GM23338 (cell line): ENCODE data around the gene NIT1. TPM values are rescaled to one million over a fixed set of nuclear protein-coding genes. Genes with fewer than 3 reads are reported as not detected.

Source experiments
- ATAC-seq: fragments of 200-7000 bp; cut with Tn5 transposase; 3 replicates; pipeline ENCODE4 v1.9.1; 2020
- DNase-seq: peaks from one replicate; pipeline ENCODE4 v3.0.0-alpha.2; 2015; ENCODE audit warnings: low spot score
- H2AFZ ChIP-seq: fragments of 200-600 bp; sonication (generic); 2 replicates; pipeline ENCODE4 v1.8.0; 2016; ENCODE audit warnings: antibody characterized with exemption, mild to moderate bottlenecking, moderate library complexity
- H3F3A ChIP-seq: fragments of 200-600 bp; sonication (generic); replicated peaks from 2 replicates; pipeline ENCODE4 v1.8.0; 2017; ENCODE audit warnings: antibody characterized with exemption, mixed run types, low read depth
- H3K27ac ChIP-seq: fragments of 200-600 bp; sonication (generic); 2 replicates; pipeline ENCODE4 v1.6.1; 2016; ENCODE audit warnings: low read depth
- H3K27me3 ChIP-seq: fragments of 200-600 bp; sonication (generic); 2 replicates; pipeline ENCODE4 v1.8.0; 2016; ENCODE audit warnings: mild to moderate bottlenecking, mixed run types, moderate library complexity; ENCODE audit not compliant: insufficient read depth
- H3K36me3 ChIP-seq: fragments of 200-600 bp; sonication (generic); 2 replicates; pipeline ENCODE4 v1.8.0; 2016; ENCODE audit warnings: mild to moderate bottlenecking; ENCODE audit not compliant: insufficient read depth
- H3K4me1 ChIP-seq: fragments of 200-600 bp; sonication (generic); 2 replicates; pipeline ENCODE4 v1.8.0; 2016; ENCODE audit warnings: mild to moderate bottlenecking, moderate library complexity; ENCODE audit not compliant: insufficient read depth
- H3K4me2 ChIP-seq: fragments of 200-600 bp; sonication (generic); 2 replicates; pipeline ENCODE4 v1.7.1; 2017; ENCODE audit warnings: mixed run types
- H3K4me3 ChIP-seq: fragments of 200-600 bp; sonication (generic); 2 replicates; pipeline ENCODE4 v1.6.1; 2016; ENCODE audit warnings: mixed run types
- H3K79me2 ChIP-seq: fragments of 200-600 bp; sonication (generic); replicated peaks from 2 replicates; pipeline ENCODE4 v1.8.0; 2017; ENCODE audit warnings: mild to moderate bottlenecking; ENCODE audit not compliant: insufficient read depth
- H3K9me2 ChIP-seq: fragments of 200-600 bp; sonication (generic); 2 replicates; pipeline ENCODE4 v1.8.0; 2017; ENCODE audit not compliant: insufficient read depth
- H4K20me1 ChIP-seq: fragments of 200-600 bp; sonication (generic); replicated peaks from 2 replicates; pipeline ENCODE4 v1.8.0; 2017; ENCODE audit warnings: mild to moderate bottlenecking; ENCODE audit not compliant: insufficient read depth
- H3K27ac Mint-ChIP-seq: 2 replicates; pipeline ENCODE4 v1.8.0; 2020; ENCODE audit warnings: inconsistent platforms, mild to moderate bottlenecking, moderate library complexity, mixed read lengths
- H3K27me3 Mint-ChIP-seq: 3 replicates; pipeline ENCODE4 v1.8.0; 2022; ENCODE audit warnings: low read depth, mild to moderate bottlenecking, moderate library complexity, mixed read lengths, inconsistent platforms; ENCODE audit not compliant: insufficient read depth, poor library complexity
- H3K36me3 Mint-ChIP-seq: 3 replicates; pipeline ENCODE4 v1.8.0; 2021; ENCODE audit warnings: low read depth, mild to moderate bottlenecking, inconsistent platforms, moderate library complexity, mixed read lengths
- H3K4me1 Mint-ChIP-seq: 3 replicates; pipeline ENCODE4 v1.8.0; 2020; ENCODE audit warnings: mild to moderate bottlenecking, inconsistent platforms, mixed read lengths
- H3K4me3 Mint-ChIP-seq: 3 replicates; pipeline ENCODE4 v1.8.0; 2021; ENCODE audit warnings: moderate library complexity, mild to moderate bottlenecking, inconsistent platforms, mixed read lengths
- H3K9me3 Mint-ChIP-seq: 3 replicates; pipeline ENCODE4 v1.8.0; 2020; ENCODE audit warnings: moderate library complexity, mild to moderate bottlenecking, inconsistent platforms, mixed read lengths
- CREB1 ChIP-seq: fragments of 250-450 bp; sonication (Bioruptor Pico); IDR thresholded peaks from 2 replicates; pipeline ENCODE4 v1.5.0; 2020; ENCODE audit warnings: low read depth, mild to moderate bottlenecking, moderate library complexity
- CTCF ChIP-seq, 2 experiments: fragments of 200-600 bp in 1 of 2; sonication (generic) in 1 of 2; conservative IDR thresholded peaks; 2 replicates each; pipeline versions ENCODE4 v1.5.1 to v1.6.1; 2016 to 2017; ENCODE audit warnings: antibody characterized with exemption in 2 of 2, low read depth in 2 of 2, mild to moderate bottlenecking in 2 of 2, moderate library complexity in 1 of 2
- ETS1 ChIP-seq: IDR thresholded peaks from 2 replicates; pipeline ENCODE4 v1.6.1; 2016; ENCODE audit warnings: antibody characterized with exemption
- EZH2 ChIP-seq: fragments of 200-600 bp; sonication (generic); IDR thresholded peaks from one replicate; pipeline ENCODE4 v1.8.0; 2017; ENCODE audit warnings: antibody characterized with exemption, mild to moderate bottlenecking, low read depth; ENCODE audit not compliant: unreplicated experiment
- EZH2phosphoT487 ChIP-seq: fragments of 200-600 bp; sonication (generic); IDR thresholded peaks from one replicate; pipeline ENCODE4 v1.8.1; 2018; ENCODE audit warnings: antibody characterized with exemption; ENCODE audit not compliant: unreplicated experiment
- JUNB ChIP-seq: IDR thresholded peaks from one replicate; pipeline ENCODE4 v1.6.1; 2016; ENCODE audit warnings: antibody characterized with exemption; ENCODE audit not compliant: unreplicated experiment
- NANOG ChIP-seq: IDR thresholded peaks from 2 replicates; pipeline ENCODE4 v1.6.1; 2016; ENCODE audit warnings: antibody characterized with exemption, borderline replicate concordance
- POLR2AphosphoS5 ChIP-seq: IDR thresholded peaks from 2 replicates; pipeline ENCODE4 v1.6.1; 2016; ENCODE audit warnings: antibody characterized with exemption, low read depth
- REST ChIP-seq: IDR thresholded peaks from one replicate; pipeline ENCODE4 v1.6.1; 2018; ENCODE audit warnings: antibody characterized with exemption; ENCODE audit not compliant: unreplicated experiment
- STAT1 ChIP-seq: IDR thresholded peaks from one replicate; pipeline ENCODE4 v1.6.1; 2016; ENCODE audit warnings: antibody characterized with exemption; ENCODE audit not compliant: unreplicated experiment
- ZNF114 ChIP-seq: fragments of 250-450 bp; sonication (Bioruptor Pico); IDR thresholded peaks from 2 replicates; pipeline ENCODE4 v1.5.0; 2020; ENCODE audit warnings: mild to moderate bottlenecking, moderate library complexity
- ZNF331 ChIP-seq: fragments of 250-450 bp; sonication (Bioruptor Pico); IDR thresholded peaks from 2 replicates; pipeline ENCODE4 v1.5.0; 2020; ENCODE audit warnings: low read depth, mild to moderate bottlenecking, moderate library complexity
- ZNF462 ChIP-seq: fragments of 250-450 bp; sonication (Bioruptor Pico); IDR thresholded peaks from 2 replicates; pipeline ENCODE4 v1.5.0; 2020; ENCODE audit warnings: mild to moderate bottlenecking, moderate library complexity
- polyA plus RNA-seq: library from polyadenylated mRNA; unstranded; fragments of >200 nt; fragmentation: Nextera tagmentation; extraction: Ambion mirVana; gene quantifications from 2 replicates; pipeline ENCODE4 v1.2.1, GENCODE V29; 2016
- total RNA-seq: library from RNA; depleted of rRNA; stranded (reverse); fragments of >200 nt; shearing (Covaris generic); gene quantifications from 2 replicates; pipeline ENCODE4 v1.2.3, GENCODE V29; 2014

The NIT1 gene
- total and polyA plus RNA-seq, 2 experiments from 2014 or later: 35.9 to 43.0 TPM

- TF ChIP-seq REST: no peak
- no peak for TF ChIP-seq CREB1
- no peak for TF ChIP-seq EZH2
- TF ChIP-seq NANOG: no peak
Measured at GRCh38 chr1:161121834-161122233, 3.9 kb downstream of the NIT1 start (continued).

- H3F3A ChIP-seq: peaks cover 37% of the 10 kb centered on the region
- H3K36me3 ChIP-seq: peaks cover 36% of the 10 kb centered on the region
- H3K4me1 Mint-ChIP-seq: peaks cover 16% of the 10 kb centered on the region
- H3K4me2 ChIP-seq: no peak overlapping the region
- H2AFZ ChIP-seq: no peak overlapping the region
- no peaks in the 10 kb centered on the region for H3K9me3 Mint-ChIP-seq
- H3K4me3 Mint-ChIP-seq: no peak overlapping the region
- no peaks in the 10 kb centered on the region for H3K27me3 ChIP-seq
- H3K4me3 ChIP-seq: no peak overlapping the region
- H3K9me2 ChIP-seq: no peaks in the 10 kb centered on the region
- H3K27ac Mint-ChIP-seq: no peak overlapping the region
- H4K20me1 ChIP-seq: peaks cover 4% of the 10 kb centered on the region; the same call in 1 of the 2 replicates
- DNase-seq (no peak), ATAC-seq (no peak)
- peaks cover 11% of the 10 kb centered on the region for H3K4me1 ChIP-seq
- H3K27ac ChIP-seq: no peak overlapping the region
- peaks cover 78% of the 10 kb centered on the region for H3K36me3 Mint-ChIP-seq
- peaks cover 19% of the 10 kb centered on the region for H3K27me3 Mint-ChIP-seq
- peaks cover 33% of the 10 kb centered on the region for H3K79me2 ChIP-seq
- no peak for TF ChIP-seq EZH2phosphoT487
- no peak for TF ChIP-seq CTCF (conservative IDR thresholded peaks at IDR 0.05; ENCODE audit: low read depth in 2 of 2)
- TF ChIP-seq JUNB: no peak
- no peak for TF ChIP-seq ZNF114 (CRISPR knock-in tag)
- no peak for TF ChIP-seq POLR2AphosphoS5
- no peak for TF ChIP-seq STAT1
- TF ChIP-seq ZNF331 (CRISPR knock-in tag): no peak
- no peak for TF ChIP-seq ZNF462 (CRISPR knock-in tag)
- TF ChIP-seq NANOG: no peak
- no peak for TF ChIP-seq EZH2
- TF ChIP-seq CREB1: no peak
- no peak for TF ChIP-seq ETS1
Measured at GRCh38 chr1:161122967-161123366, 5.1 kb downstream of the NIT1 start.
